GM12864 (cell line): ENCODE results near the gene DPYSL4.

Experiments
- DNase-seq: peaks from one replicate; pipeline ENCODE4 v3.0.0-alpha.2; 2011; ENCODE audit warnings: low read depth
- H3K4me3 ChIP-seq: 2 replicates; pipeline ENCODE4 v1.5.1; 2011; ENCODE audit warnings: mild to moderate bottlenecking, low read depth, low read length, control low read depth
- CTCF ChIP-seq: IDR thresholded peaks from 2 replicates; pipeline ENCODE4 v1.5.1; 2011; ENCODE audit warnings: low read depth, mild to moderate bottlenecking, moderate library complexity, low read length, control low read depth, inconsistent platforms; ENCODE audit errors: missing control alignments

Gene DPYSL4

DNA sequence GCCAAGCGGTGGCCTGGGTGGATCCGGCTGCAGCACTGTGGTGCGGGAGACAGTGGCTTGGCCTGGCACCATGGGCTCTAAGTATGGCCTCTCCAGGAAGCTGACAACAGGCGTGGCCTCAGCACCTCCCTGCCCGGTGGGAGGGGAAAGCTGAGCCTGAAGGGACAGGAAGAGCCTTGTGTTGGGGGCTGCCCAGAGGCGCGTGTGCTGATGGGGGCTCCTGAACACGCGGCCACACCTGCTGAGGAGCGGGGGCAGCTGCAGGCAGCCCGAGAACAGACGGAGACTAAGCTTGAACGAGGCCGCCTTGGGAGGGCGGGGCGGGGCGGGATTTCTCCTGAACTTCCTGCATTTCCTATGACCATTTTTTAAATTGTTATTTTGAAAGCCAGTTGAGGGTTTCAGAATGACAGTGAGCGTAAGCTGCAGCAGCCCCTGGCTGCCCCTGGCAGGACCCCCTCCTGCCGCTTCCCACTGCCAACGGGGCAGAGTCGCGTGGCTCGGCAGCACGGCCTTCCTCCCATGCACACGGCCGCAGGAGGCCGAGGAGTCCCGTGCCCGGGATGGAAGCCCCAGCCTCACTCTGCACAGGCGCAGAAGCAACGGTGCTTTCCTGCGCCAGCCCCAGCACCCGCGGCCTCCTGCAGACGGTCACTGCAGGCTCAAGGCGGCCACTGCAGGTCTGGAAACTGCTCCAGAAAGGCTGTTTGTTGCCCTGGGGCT, 43.2 kb downstream of the DPYSL4 start:
- no peak for TF ChIP-seq CTCF
- DNase-seq: peak; percentile 33
- H3K4me3 ChIP-seq: peak overlapping the region; percentile 18; the same call in 1 of the 2 replicates

DNA sequence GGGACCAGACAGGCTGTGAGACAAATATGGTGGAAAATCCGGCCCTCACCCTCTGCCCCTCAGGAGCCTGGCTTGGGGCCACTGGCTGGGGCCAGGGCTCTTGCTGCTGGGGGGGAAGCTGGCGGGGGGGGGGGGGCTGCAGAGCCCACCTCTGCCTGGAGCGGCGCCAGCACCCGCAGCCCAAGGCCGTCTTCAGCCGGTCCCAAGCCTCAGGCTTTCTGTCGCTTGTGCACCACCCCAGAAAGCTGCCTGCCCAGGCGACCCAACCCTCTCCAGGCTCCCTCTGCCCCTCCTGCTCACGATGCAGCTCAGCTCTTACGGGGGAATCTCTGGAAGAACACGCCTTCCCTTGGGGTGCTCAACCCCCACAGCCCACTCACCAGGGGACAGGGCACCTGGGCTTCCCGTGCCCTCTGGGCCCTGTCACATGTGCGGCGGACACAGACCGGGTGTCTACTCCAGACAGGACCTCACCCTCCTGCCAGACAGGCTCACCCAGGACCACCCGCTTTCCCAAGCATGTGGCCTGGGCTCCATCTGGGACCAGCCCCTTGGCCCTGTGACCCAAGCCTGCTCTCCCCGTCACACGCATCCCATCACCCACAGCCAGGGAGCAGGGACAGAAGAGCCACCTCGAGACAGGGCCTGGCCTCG, 43.9 kb downstream of the DPYSL4 start:
- DNase-seq: no peak
- TF ChIP-seq CTCF: no peak
- H3K4me3 ChIP-seq: no peak overlapping the region

DNA sequence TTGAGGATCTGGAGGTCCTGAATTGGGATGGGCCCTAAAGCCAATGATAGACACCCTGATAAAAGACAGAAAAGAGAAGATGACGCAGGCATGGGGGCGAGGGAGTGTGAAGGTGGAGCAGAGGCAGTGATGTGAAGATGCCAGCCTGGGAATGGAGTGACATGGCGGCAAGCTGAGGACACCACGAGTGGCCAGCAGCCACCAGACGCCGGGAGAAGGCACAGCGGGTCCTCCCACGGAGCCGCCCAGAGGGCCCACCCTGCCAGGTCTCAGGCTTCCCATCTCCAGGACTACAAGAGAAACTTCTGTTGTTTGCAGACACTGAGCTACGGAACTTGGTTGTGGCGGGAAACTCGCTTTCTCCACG, 44.9 kb downstream of the DPYSL4 start:
- DNase-seq: no peak
- no peak overlapping the region for H3K4me3 ChIP-seq
- no peak for TF ChIP-seq CTCF

DNA sequence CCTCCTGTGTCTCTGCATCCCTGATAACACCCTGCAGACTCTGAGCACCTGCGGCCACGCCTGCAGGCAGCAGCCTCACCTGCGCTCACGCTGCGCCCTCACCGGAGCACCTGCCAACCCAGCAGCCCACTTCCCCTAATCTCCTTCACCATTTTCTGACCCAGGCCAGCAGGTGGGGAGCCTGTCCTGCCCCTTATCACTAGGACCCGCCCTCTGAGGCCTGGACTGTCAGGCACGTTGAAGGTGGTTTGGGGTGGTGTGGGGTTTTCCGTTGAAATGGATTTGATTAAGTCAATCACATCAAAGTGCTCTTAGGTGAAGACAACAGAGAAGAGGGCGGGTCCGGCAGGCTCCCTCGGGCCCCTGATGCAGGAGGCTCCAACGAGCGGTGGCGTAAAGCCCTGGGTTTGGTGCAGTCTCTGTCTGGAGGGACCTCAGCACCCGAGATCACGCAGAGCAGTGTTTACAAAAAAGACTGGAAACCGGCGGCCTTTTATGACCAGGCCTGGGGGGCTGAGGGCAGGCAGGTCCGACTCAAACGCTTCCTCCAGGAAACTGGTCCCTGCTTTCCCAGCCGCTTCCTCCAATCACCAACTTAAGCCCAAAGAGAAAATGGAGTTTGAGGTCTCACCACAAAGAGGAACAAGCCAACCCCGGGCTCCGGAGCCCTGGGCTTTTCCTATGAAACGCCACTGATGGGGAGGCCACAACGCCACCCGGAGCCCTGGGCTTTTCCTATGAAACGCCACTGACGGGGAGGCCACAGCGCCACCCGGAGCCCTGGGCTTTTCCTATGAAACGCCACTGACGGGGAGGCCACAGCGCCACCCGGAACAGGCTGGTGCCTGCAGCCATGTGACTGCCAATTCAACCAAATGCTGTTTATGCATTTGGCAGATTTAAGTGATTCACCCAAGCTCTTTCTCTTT, 45.5 kb downstream of the DPYSL4 start:
- no peak overlapping the region for H3K4me3 ChIP-seq
- TF ChIP-seq CTCF: no peak
- no peak for DNase-seq

DNA sequence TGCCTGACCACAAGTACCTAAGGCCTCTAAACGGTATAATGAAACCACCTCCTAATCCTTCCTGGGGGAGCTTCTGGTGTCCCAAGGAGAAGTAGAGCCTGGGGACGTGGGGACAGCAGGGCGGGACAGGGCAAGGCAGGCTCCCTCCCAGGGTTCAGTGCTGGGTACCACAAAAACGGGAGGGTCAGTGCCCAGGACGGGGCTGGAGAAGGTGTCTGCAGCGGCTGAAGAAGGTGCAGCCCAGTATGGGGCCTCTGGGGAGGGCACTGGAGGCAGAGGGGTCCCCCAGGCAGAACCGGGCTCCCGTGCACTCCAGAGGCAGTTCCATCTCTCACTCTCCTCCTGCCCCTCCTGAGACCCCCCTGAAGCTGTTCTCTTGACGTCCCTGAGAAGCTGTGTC, 46.2 kb downstream of the DPYSL4 start:
- no peak for DNase-seq
- no peak for TF ChIP-seq CTCF
- no peak overlapping the region for H3K4me3 ChIP-seq

GRCh38 chr10:132233501-132234085, 46.8 kb downstream of the DPYSL4 start:
- no peak for DNase-seq
- no peak for TF ChIP-seq CTCF
- no peak overlapping the region for H3K4me3 ChIP-seq
